K562 (cell line): ENCODE data around the gene CLCN1. TPM values are rescaled to one million over a fixed set of nuclear protein-coding genes. Genes with fewer than 3 reads are reported as not detected.

ENCODE experiments used
- FOXA3 ChIP-seq, 2 experiments: fragments of 450-650 bp in 1 of 2; sonication (generic) in 1 of 2; formaldehyde crosslinking; IDR thresholded peaks in 1 of 2; conservative IDR thresholded peaks in 1 of 2; 2 replicates each; pipeline versions ENCODE4 v1.4.0 to v1.8.0; 2020 to 2022; ENCODE audit warnings: mild to moderate bottlenecking in 2 of 2, missing genetic modification reagents in 1 of 2
- MIER1 ChIP-seq: fragments of 450-650 bp; IDR thresholded peaks from 2 replicates; pipeline ENCODE4 v1.6.1; 2016; ENCODE audit warnings: antibody characterized with exemption, mild to moderate bottlenecking, low read depth
- SREBF2 ChIP-seq: sonication (generic); formaldehyde crosslinking; IDR thresholded peaks from 2 replicates; pipeline ENCODE4 v1.4.0; 2020; ENCODE audit warnings: mild to moderate bottlenecking, missing genetic modification reagents
- ZBTB1 ChIP-seq: sonication (generic); formaldehyde crosslinking; IDR thresholded peaks from 2 replicates; pipeline ENCODE4 v1.8.1; 2023; ENCODE audit warnings: missing genetic modification reagents, low read depth, mild to moderate bottlenecking, borderline replicate concordance
- ZNF121 ChIP-seq: sonication (generic); formaldehyde crosslinking; conservative IDR thresholded peaks from 2 replicates; pipeline ENCODE4 v1.8.0; 2022; ENCODE audit warnings: missing genetic modification reagents
- ZNF133 ChIP-seq: fragments of 250-450 bp; sonication (Bioruptor Pico); IDR thresholded peaks from 2 replicates; pipeline ENCODE4 v1.4.0; 2020; ENCODE audit warnings: mild to moderate bottlenecking
- polyA plus RNA-seq, 8 experiments: library from polyadenylated mRNA; depleted of rRNA in 4 of 8; stranded (reverse) in 5 of 8; unstranded in 3 of 8; fragments of >200 nt; fragmentation: Nextera tagmentation in 2 of 8; fragmentation: Illumina TruSeq in 1 of 8; extraction: Ambion mirVana in 2 of 8; extraction: Trizol in 1 of 8; gene quantifications; 2 replicates each; pipeline versions ENCODE4 v1.2.1 to v1.2.3, GENCODE V29; 2011 to 2014; ENCODE audit warnings: inconsistent platforms in 1 of 8, missing spikeins in 1 of 8
- total RNA-seq, 7 experiments: library from RNA; depleted of rRNA in 6 of 7; stranded (reverse); fragments of >200 nt in 6 of 7; fragmentation: Illumina TruSeq in 2 of 7; extraction: Trizol in 2 of 7; gene quantifications; 2 replicates each; pipeline versions ENCODE4 v1.2.1 to v1.2.3, GENCODE V29; 2011 to 2021; ENCODE audit warnings: low replicate concordance in 1 of 7
- TF ChIP-seq, protein P1 (sequence below), 2 experiments: fragments of 450-650 bp; IDR thresholded peaks; 2 replicates each; pipeline ENCODE4 v1.6.1; 2016
- TF ChIP-seq, protein P2 (sequence below): fragments of 250-450 bp; sonication (Bioruptor Pico); IDR thresholded peaks from 2 replicates; pipeline ENCODE4 v1.5.0; 2020; ENCODE audit warnings: mild to moderate bottlenecking

CLCN1 gene
- total and polyA plus RNA-seq, 9 of the 15 experiments (the other 6 are each of a cell fraction or from before 2014, with no cell fraction given): 0.01 to 0.11 (median 0.04) TPM; not detected in 4

DNA sequence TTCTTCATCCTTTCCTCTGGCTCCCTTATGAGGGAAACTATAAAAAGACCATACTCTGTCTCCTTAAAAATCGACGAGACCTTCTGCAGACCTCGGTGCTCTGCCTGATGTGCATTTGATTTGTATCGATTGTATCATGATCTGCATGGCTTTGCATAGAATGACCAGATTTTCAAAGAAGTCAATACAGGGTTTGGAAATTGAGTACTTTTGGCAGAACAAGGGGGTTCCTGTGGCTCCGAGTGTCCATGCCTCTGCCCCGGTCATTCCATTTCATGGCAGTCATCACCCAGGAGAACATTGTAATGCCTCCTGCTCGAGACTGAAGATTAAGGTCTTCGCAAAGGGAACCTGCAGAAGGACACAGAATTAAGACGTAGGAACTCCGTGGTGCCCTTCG is 27.1 kb upstream of the CLCN1 start (continued):
- no peak for TF ChIP-seq ZNF133 (CRISPR knock-in tag)
- TF ChIP-seq, protein P1, sequence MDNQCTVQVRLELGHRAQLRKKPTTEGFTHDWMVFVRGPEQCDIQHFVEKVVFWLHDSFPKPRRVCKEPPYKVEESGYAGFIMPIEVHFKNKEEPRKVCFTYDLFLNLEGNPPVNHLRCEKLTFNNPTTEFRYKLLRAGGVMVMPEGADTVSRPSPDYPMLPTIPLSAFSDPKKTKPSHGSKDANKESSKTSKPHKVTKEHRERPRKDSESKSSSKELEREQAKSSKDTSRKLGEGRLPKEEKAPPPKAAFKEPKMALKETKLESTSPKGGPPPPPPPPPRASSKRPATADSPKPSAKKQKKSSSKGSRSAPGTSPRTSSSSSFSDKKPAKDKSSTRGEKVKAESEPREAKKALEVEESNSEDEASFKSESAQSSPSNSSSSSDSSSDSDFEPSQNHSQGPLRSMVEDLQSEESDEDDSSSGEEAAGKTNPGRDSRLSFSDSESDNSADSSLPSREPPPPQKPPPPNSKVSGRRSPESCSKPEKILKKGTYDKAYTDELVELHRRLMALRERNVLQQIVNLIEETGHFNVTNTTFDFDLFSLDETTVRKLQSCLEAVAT (IDR thresholded peaks at IDR 0.05): peak in 1 of 2 experiments; percentile 27; a peak in 1 of 4 replicates
- 0 out of 2 replicates have a peak, but pooled peaks have one; percentile 16 for TF ChIP-seq MIER1
- 0 out of 2 replicates have a peak, but pooled peaks have one; percentile 19 for TF ChIP-seq ZBTB1 (CRISPR knock-in tag)
- no peak for TF ChIP-seq ZNF121 (CRISPR knock-in tag)
- TF ChIP-seq SREBF2 (CRISPR knock-in tag): no peak
- TF ChIP-seq, protein P2, sequence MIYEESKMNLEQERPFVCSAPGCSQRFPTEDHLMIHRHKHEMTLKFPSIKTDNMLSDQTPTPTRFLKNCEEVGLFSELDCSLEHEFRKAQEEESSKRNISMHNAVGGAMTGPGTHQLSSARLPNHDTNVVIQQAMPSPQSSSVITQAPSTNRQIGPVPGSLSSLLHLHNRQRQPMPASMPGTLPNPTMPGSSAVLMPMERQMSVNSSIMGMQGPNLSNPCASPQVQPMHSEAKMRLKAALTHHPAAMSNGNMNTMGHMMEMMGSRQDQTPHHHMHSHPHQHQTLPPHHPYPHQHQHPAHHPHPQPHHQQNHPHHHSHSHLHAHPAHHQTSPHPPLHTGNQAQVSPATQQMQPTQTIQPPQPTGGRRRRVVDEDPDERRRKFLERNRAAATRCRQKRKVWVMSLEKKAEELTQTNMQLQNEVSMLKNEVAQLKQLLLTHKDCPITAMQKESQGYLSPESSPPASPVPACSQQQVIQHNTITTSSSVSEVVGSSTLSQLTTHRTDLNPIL (CRISPR knock-in tag): no peak
- TF ChIP-seq FOXA3 (CRISPR knock-in tag; conservative IDR thresholded peaks at IDR 0.05 in 1 of 2, IDR thresholded peaks at IDR 0.05 in 1 of 2): 0 out of 4 replicates have a peak, but pooled peaks of 1 of the 2 experiments have one; percentile 6
